Hepatocyte (in vitro differentiated cells): Measurements from ENCODE around the gene PIM1.

Source experiments
- CTCF ChIP-seq: fragments of 200-600 bp; sonication (generic); IDR thresholded peaks from 2 replicates; pipeline ENCODE4 v1.5.1; 2016; ENCODE audit warnings: antibody characterized with exemption, mild to moderate bottlenecking; ENCODE audit not compliant: poor library complexity
- EZH2 ChIP-seq: fragments of 200-600 bp; sonication (generic); IDR thresholded peaks from 2 replicates; pipeline ENCODE4 v1.6.1; 2016; ENCODE audit warnings: antibody characterized with exemption, mild to moderate bottlenecking, borderline replicate concordance

DNA sequence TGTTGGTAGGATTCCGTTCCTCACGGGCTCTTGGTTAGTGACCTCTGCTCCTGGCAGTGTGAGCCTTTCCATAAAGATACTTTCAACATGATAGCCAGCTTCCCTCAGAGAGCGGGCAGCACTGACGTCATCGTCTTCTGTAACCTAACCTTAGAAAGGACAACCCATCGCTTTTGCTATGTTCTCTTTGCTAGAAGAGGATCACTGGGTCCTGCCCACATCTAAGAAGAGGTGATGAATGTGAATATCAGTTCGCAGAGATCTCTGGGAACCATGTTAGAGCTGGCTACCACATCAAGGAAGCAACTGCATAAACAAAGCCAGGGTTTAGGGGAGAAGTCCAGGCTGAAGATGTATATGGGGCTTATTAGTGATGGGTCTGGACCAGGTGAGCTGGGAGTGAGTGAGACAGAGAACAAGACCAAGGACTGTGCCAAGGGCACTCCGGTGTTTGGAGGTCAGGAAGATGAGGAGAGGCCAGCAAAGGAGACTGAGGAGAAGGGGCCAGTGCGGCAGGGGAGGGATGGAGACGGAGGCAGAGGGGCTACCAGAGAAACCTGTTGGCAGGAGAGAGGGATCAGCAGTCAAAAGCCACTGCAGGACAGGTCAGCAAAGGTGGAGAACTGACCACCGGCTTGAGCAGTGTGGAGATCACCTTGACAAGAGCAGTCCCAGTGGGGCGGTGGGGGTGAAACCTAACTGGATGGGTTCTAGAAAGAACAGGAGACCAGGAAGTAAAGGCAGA lies 39.7 kb downstream of the PIM1 start:
- TF ChIP-seq EZH2: no peak
- no peak for TF ChIP-seq CTCF
